M059J (cell line): ENCODE data around the gene NUP85. TPM values are rescaled to one million over a fixed set of nuclear protein-coding genes. Genes with fewer than 3 reads are reported as not detected.
"Not testable (repeated sequence)": the region's sequence is repeated elsewhere in the genome, so short reads cannot be mapped to it uniquely, and the experiment has no call there.

ENCODE experiments used
- DNase-seq: peaks from one replicate; pipeline ENCODE4 v3.0.0-alpha.2; 2012; ENCODE audit warnings: low read depth
- total RNA-seq: library from RNA; depleted of rRNA; stranded (reverse); fragments of >200 nt; shearing (Covaris generic); gene quantifications from 2 replicates; pipeline ENCODE4 v1.2.3, GENCODE V29; 2014

Gene NUP85
- total RNA-seq, 1 experiment from 2014 or later: 42.4 TPM

DNA sequence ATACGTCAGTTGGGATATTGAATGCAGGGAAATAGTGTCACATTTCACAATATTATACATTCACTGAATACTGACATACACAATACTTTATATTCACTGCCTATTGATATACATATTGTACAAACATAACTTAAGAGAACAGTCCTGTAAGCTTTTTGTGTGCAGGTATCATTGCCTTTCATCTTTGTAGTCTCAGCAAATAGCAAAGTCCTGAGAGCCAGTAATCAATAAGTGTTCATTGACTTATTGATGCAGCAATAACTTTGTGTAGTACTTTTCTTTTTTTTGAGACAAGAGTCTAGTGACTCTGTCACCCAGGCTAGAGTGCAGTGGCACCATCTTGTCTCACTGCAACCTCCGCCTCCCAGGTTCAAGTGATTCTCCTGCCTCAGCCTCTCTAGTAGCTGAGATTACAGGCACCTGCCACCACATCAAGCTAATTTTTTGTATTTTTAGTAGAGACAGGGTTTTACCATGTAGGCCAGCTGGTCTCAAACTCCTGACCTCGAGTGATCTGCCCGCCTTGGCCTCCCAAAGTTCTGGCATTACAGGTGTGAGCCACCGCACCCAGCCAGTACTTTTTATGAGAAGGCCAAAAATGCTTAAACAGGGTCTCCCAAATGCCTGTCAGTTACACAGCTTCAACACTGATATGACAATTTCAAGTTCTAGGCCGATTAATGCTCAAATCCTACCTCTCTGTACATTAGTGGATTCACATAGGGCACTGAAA lies 5.4 kb upstream of the NUP85 start:
- DNase-seq: no peak

DNA sequence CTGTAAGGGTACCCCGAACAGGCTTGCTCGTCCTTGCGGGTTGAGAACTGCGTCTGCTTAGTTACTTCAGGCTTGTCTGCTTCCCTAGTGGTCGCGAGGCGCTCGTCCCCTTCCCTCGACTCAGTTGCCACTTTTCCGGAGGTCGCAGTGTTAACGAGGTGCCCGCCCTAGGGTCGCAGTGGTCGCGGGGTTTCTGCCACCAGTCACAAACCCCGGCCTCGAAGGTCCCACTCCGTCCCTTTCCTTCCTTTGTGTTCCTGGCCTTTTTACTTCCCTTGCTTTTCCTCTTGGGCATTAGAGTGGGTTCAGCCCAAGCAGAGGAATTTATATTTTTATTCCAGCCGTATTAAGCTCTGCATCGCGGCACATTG lies 299 bp downstream of the NUP85 start:
- peak; percentile 11 for DNase-seq

DNA sequence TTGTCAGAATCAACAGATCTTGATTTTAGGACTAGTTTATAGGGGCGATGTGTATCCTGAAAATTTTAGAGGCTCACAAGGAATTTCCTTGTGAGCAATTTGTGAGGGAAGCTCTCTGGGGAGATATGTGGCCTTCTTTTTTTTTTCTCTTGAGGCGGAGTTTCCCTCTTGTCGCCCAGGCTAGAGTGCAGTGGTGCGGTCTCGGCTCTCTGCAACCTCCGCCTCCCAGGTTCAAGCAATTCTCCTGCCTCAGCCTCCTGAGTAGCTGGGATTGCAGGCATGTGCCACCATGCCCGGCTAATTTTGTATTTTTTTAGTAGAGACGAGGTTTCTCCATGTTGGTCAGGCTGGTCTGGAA lies 1.6 kb downstream of the NUP85 start:
- not testable (repeated sequence) for DNase-seq

DNA sequence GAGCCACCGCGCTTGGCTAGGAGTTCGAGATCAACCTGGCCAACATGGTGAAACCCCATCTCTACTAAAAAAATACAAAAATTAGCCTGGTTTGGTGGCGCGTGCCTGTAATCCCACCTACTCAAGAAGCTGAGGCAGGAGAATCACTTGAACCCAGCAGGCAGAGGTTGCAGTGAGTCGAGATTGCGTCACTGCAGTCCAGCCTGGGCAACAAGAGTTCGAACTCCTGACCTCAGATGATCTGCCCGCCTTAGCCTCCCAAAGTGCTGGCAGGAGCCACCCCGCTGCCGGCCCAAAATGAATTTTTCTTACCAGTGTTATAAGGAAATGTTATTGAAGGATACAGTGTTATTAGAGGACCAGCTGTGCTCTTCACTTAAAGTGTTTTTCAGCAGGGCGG lies 2.3 kb downstream of the NUP85 start:
- DNase-seq: no peak

DNA sequence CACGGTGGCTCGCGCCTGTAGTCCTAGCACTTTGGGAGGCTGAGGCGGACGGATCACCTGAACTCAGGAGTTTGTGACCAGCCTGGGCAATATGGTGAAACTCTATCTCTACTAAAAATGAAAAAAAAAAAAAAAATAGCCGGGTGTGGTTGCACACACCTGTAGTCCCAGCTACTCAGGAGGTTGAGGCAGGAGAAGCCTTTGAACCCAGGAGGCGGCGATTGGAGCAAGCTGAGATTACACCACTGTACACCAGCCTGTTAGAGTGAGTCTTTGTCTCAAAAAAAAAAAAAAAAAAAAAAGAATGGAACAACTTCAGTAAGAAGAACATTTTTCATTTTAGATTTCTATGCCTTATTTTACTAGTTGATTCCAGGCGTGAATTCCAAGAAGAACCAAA lies 2.7 kb downstream of the NUP85 start:
- DNase-seq: no peak

DNA sequence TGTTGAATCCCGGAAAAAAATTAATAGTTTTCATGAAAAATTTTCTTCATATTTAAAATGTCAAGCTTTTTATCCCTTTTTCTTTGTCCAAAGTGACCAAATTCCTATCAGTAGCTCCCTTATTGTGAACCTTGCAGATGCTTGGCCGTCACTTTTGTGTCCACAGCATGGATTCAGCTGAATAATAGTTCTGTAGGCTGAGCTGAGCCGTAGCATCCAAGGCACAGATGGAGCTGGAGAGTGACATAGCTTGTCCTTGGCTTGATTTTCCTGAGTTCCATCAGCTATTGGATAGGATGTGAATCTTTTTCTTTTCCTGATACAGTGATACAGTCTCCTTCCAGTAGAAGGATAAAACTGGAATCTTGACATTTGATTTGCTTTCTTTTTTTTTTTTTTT lies 3.6 kb downstream of the NUP85 start:
- DNase-seq: no peak

DNA sequence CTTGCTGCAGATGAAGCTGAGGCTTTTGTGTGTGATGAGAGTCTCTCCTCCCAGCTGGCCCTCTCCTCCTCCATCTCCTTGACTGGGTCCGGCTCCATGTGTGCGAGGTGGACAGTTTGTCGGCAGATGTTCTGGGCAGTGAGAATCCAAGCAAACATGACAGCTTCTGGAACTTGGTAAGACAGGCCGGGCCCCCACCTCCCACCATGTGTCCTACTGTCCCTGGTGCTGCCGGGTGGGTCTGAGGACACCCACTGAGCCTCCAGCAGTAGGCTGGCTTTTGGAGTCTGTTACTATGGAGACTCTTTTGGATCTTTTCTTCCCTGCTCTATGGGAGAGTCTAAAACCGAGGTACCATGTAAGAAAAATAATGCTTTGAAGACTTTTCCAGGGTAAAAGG lies 12.7 kb downstream of the NUP85 start:
- DNase-seq: no peak

DNA sequence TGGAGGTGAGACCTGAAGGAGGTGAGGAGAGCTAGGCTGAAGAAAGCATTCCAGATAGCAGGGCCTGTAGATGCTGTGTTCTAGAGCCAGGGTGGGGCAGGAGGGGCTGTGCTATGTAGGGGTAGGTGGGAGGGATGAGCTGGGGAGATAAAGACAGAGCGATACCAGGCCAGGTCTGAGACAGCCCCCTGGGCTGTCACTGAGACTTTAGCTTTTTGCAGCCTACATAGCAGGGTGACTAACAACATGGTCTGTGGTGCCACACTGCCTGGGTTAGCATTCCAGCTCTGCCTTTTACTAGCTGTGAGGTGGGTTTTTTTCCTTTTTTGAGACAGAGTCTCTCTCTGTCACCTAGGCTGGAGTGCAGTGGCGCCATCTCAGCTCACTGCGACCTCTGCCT lies 14.3 kb downstream of the NUP85 start:
- DNase-seq: no peak

DNA sequence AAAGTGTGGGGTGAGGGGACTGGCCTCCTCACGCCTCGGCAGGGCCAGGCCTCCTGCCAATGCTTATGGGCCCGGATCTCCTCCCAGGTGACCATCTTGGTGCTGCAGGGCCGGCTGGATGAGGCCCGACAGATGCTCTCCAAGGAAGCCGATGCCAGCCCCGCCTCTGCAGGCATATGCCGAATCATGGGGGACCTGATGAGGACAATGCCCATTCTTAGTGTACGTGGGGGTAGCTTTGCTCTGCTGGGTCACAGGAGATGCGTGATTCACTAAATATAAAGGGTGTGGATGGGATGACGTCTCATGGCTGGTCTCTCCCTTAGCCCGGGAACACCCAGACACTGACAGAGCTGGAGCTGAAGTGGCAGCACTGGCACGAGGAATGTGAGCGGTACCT lies 19.5 kb downstream of the NUP85 start:
- no peak for DNase-seq

DNA sequence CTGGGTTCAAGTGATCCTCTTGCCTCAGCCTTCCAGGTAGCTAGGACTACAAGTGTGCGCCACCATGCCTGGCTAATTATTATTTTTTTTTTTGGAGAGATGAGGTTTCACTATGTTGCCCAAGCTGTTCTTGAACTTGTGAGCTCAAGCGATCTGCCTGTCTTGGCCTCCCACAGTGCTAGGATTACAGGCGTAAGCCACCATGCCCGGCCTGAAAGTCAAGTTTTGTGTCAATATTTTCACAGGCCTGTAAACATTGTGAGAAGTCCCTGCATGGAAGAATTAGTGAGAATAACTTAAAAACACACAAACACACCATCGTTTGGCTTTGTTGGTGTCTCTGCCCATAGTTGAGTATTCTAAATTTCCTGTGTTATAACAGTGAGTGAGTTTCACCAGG lies 22.2 kb downstream of the NUP85 start:
- no peak for DNase-seq

DNA sequence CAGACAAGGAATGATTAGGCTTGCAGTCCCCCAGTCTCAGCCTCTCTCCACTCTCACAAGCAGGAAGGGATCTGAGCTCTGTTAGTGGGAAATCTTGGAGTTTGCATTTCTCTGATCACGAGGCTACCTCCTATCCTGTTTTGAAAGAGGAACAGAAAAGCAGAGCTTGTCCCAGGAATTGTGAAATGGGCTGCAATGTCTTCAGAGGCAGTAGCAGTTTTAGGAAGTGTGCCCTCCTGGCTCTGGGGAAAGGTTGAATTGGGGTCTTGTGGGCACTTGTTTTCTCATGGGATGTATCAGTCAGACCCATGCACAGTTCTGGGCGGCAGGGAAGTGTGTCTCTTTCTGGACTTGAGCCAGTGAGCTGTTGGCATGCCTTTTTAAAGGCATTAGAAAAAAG lies 22.8 kb downstream of the NUP85 start:
- no peak for DNase-seq

DNA sequence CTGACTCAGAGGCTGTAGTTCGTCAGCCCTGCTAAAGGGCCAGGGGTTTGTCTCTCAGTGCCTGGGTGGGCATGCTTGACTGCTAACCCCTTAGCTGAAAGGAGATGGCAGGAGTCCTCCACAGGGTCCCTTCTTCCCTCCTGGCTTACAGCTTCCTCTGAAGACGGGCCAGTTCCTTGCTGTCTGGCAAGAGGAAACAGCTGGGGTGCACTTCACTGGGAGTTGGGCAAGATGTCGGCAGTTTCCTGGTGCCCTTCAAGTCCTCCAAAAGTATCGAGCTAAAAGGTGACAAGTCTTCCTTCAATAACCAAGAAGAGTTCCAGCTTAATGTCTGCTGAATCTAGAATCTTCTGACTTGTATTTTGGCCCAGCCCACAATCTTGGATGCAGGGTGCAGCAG lies 23.4 kb downstream of the NUP85 start:
- no peak for DNase-seq

DNA sequence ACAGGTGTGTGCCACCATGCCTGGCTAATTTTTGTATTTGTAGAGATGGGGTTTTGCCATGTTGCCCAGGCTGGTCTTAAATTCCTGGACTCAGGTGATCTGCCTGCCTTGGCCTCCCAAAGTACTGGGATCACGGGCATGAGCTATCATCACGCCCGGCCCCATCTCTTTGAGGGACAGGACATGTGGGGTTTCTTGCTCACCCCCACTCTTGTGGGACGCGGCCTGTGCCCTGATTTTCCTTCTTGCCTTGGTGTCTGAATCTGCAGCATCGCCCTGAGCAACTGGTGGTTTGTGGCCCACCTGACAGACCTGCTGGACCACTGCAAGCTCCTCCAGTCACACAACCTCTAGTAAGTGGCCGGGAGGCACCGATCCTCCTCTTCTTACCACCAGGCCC lies 25.6 kb downstream of the NUP85 start:
- no peak for DNase-seq

DNA sequence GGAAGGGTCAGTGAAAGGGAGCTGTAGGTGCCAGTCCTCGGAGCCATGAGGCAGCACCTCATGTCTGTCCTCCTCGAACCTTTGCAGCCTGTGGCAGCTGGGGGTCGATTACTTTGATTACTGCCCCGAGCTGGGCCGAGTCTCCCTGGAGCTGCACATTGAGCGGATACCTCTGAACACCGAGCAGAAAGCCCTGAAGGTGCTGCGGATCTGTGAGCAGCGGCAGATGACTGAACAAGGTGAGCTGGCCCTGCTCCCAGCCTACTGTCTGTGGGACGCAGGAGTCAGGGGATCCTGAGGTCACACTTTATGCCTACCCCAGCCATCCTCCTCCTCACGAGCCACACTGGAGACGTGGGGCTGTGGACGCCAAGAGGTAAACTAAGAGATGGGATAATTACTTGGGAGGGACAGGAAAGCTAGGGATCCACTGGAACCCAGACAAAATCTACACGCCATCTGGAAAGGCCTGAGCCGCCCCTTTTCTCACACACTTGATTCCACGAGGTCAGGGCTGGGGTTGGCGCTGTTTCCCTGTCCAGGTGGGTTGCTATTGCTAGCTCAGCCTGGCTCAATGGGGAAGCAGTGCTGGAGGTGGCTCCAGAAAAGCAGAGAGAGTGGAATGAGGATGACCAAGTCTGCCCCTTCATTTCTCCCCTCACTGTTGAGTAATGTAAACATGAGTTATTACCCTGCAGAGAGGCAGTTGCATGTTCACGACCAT lies 26.4 kb downstream of the NUP85 start:
- DNase-seq: no peak

DNA sequence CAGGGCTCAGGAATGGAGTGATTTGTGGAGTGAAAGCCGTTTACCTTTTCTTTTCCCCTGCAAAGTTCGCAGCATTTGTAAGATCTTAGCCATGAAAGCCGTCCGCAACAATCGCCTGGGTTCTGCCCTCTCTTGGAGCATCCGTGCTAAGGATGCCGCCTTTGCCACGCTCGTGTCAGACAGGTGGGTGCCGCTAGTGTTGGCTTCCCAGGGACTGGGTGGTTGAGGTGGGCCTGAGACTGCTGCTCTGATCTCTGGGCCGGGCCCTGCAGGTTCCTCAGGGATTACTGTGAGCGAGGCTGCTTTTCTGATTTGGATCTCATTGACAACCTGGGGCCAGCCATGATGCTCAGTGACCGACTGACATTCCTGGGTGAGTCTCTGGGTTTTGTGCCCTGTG lies 27.3 kb downstream of the NUP85 start:
- no peak for DNase-seq

DNA sequence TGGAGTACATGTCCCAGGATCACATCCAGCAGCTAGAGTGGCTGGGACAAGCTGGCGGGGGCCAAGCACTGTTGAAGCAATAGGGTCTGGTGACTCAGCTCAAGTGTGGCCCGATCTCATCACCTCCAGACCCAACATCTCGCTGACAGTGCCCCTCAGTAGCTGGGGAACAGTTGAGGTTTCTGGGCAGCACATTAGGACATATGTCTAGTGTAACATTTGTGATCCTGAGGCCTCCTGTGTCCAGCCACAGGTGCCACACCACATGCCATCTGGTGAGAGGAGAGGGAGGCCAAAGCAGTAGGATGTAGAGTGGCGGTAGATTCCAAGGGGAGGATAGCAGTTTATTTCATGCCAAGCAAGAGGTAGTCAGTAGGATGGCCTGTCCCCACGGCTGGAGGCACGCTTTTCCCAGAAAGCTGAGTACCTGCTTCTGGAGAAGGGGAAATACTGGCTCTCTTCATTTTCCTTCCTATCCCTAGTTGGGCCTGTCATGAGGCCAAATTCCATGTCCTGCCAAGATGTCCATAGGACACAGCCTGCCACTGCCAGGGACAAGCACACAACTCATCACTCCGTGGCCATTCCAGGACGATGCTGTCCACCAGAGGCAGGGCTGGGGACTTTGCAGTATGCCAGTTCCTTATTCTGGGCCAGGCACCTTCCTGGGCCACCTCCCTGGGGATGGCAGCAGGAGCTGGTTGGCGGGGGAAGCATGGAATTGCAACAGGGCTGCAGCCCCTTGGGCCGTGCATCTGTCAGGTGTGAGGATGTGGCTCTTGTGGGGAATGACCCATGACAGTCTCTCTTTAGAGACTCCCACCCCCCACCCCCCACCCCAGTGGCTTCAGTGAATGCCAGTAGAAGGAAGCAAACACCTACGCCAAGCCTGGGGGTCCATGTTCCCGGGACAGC lies 31.9 kb downstream of the NUP85 start:
- DNase-seq: no peak

DNA sequence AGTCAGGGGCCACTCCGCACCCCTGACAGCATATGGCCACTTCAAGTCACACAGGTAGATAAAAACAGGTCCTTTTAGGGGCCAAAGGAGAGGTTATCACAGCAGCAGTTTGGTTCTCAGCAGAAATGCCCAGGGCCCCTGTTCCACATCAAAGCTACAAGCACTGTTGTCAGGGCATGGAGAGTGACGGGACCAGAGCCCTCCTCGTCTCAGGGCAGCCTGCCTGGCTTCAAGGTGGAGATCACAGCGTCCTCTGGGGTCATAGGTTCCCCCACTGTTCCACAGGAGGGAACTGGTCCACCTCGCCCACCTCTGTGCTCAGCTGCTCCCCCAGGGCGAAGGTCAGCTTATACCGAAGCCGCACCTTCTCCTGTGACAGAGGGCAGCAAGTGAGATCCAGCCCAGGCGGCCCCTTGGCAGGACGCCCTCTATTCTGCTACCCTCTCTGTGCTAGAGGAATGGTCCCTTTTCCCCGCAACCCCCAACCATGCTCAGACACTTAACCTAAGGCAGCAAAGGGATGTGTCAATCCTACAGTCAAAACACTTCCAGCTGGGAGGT lies 32.6 kb downstream of the NUP85 start:
- DNase-seq: no peak

DNA sequence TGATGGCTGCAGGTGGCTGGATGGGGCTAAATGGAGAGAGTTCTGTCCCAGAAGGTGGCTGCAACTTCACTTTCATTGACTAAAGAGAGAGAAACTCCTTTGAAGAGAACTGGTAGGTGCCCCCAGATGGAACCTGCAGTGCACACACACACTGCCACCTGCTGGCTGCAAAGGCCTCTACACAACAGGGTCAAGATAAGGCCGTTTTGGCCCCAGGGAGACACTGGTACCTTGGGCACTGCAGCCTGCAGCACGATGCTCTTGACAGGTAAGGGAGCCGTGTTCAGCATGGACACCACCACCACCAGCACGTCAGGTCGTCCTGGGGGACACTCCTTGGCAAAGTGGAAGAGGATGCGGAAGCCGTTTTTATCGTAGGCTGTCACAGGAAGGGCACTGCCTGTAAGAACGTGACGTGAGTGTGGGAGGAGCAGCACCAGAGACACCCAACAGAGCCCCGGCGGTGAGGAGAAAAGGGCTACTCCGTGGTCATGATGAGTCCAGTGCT lies 33.3 kb downstream of the NUP85 start:
- peak; percentile 56 for DNase-seq

DNA sequence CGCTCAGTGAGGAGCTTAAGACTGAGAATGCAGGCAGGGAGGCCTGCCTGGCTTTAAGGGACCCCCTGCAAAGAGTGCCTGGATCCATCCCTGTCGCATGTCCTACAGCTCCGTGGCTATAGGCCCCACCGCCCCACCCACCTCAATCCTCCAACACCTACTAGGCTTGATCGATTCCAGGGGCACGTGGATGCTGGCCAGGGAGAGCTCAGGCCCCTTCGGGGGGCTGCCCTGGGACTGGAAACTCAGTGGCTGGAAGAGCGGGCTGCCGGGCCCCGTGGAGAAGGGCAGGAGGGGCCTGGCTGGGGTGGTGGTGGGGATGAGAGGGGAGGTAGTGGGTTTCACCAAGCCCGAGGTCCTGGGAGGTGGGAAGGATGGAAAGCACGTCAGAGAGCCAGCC lies 33.7 kb downstream of the NUP85 start:
- DNase-seq: no peak

DNA sequence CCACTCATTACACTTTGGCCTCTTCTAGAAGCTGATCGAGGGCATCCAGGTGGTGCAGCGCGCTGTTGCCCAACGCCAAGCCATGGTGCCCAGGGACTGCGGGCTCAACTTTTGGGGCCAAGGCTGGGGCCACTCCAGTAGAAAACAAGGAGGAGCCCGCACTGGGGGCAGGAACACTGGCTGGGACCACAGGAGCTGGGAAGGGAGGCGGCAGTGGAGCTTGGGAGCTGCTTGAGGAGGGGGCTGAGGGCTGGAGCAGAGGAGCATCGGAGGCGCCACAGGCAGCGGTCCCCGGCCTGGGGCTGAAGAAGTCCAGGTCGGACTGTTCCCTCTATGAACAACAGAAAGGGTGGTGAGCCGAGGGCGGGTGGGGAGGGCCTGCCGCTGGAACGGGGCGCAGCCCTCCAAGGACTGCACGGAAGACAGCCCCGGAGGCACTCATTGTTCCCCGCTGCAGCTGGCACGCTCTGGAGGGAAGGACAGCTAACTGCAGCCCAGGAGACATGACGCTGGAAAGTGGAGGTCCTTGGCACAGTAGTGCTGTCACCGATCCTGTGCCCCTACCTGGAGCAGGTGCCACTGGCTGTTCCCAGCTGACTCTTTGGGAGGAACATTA lies 34.4 kb downstream of the NUP85 start:
- no peak for DNase-seq

DNA sequence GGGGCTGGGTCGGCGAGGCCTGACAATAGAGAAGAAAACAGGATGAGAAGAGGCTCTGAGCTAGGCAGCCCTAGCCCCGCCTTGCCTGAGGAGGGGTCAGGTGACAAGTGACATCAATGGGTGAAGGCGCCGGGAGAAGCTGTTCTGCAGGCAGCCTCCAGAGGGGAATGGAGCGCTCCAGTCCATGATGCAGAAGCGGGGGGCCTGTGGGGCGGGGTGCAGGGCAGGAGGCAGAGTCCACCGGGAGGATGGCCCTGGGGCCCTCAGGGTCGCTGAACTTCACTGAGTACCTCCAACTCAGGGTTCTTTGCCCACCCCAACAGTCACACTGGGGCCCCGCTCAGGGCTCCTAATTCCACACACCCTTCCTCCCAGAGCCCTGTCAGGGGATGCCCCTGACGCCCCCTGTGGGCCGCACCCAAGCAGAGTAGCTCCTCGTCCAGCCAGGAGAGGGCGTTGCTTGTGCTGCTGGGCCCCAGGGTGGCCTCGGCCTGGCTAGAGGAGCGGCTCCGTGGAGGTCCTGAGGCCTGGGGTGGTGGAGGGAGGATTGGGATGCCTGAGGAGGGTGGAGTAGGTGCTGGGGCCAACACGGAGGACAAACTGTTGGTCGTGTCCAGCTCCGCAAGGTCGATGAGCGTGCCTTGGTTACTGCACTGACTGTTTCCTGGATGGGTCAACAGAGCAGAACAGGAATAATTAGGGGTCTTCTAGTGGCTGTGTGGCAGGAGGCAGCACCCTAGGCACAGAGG lies 35.1 kb downstream of the NUP85 start:
- no peak for DNase-seq
